GM18858 (cell line): ENCODE data around the gene SLC35C1.
A peak's percentile ranks its signal among the peaks of the same experiment; 100 is the strongest.

Experiments
- ATAC-seq: cut with Tn5 transposase; IDR thresholded peaks from one replicate; pipeline ENCODE4 v1.9.1; 2021; ENCODE audit not compliant: unreplicated experiment

Gene SLC35C1

GRCh38 chr11:45804761-45805304 lies at the start of gene SLC35C1:
TSS of gene SLC35C1 (plus strand) at chr11:45805149. CDS start at chr11:45805802, 653 bp downstream.
- peak; percentile 90 for ATAC-seq

- no peak for ATAC-seq
Observed at GRCh38 chr11:45755281-45755859, 49.6 kb upstream of the SLC35C1 start.

GRCh38 chr11:45756384-45757010 lies 48.5 kb upstream of the SLC35C1 start:
- no peak for ATAC-seq

DNA sequence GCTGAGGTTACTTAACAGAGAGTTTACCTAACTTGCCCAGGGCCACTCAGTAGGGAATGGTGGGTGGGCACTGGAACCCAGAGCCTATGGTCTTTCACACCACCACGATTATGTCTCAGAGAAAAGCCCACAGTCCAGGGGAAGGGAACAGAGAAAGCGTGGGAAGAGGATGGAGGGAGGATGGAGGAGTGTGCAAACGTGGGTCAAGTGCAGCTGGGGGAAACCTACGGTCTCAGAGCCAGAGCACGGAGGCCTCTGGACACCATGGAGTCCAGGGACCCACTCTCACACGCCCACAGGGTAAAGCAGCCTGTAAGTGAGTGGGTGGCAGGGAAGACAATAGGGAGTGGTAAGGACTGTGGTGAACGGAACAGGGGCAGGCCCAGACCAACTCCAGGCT lies 47.3 kb upstream of the SLC35C1 start:
- no peak for ATAC-seq

DNA sequence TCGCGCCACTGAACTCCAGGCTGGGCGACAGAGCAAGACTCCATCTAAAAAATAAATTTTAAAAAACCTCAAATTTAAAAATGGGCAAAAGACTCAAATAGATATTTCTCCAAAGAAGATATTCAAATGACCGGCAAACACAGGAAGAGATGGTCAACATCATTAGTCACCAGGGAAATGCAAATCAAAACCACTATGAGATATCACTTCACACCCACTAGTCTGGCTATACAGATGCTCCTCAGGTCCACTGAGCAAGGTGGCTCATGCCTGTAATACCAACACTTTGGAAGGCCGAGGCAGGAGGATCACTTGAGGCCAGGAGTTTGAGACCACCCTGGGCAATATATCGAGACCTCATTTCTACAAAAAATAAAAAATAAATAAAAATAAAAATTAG lies 43.3 kb upstream of the SLC35C1 start:
- ATAC-seq, result no peak

DNA sequence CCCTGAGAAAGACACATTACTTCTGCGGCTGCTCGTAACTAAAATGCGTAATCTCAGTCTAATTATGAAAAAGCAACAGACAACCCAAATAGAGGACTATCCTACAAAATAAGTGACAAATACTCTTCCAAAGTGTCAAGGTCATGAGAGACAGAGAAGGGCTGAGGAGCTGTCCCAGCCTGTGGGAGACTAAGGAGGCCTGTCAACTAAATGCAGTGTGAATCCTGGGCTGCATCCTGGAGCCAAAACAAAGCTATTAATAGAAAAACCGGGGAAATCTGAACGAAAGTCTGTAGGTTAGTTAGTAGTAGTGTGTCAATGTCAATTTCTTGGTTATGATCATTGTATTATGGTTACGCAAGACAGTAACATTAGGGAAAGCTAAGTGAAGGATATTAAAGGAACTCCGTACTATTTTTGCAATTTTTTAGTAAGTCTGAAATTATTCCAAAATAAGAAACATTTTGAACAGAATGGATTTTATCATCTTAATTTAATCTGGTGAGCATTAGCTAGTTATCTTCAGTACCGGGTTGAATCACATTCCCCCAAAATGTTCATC lies 39.8 kb upstream of the SLC35C1 start:
- ATAC-seq, result no peak

- no peak for ATAC-seq
Observed at GRCh38 chr11:45765836-45766235, 39.1 kb upstream of the SLC35C1 start.

DNA sequence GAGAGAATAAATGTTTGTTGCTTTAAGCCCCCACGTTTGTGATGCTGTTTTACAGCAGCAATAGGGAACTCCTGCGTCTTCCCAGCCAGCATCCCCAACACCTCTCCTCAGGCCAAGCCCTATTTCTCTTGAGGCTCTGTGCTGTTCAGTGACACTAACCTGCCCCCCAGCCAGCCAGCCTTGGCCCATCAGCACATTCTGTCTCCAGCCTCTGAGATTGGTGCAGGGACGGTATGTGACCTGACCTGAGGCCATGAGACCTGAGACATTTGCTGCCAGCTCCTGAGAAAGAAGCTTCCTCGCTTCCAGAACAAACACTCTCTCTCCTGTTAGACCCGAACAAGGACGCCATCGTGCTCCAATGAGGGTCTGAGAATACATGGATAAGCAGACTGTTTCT lies 38.5 kb upstream of the SLC35C1 start:
- no peak for ATAC-seq

GRCh38 chr11:45768486-45768885 lies 36.5 kb upstream of the SLC35C1 start:
- ATAC-seq, result no peak

- no peak for ATAC-seq
Observed at GRCh38 chr11:45769960-45770359, 35.0 kb upstream of the SLC35C1 start.

- ATAC-seq, result peak; percentile 36
Observed at GRCh38 chr11:45771193-45771565, 33.8 kb upstream of the SLC35C1 start.

DNA sequence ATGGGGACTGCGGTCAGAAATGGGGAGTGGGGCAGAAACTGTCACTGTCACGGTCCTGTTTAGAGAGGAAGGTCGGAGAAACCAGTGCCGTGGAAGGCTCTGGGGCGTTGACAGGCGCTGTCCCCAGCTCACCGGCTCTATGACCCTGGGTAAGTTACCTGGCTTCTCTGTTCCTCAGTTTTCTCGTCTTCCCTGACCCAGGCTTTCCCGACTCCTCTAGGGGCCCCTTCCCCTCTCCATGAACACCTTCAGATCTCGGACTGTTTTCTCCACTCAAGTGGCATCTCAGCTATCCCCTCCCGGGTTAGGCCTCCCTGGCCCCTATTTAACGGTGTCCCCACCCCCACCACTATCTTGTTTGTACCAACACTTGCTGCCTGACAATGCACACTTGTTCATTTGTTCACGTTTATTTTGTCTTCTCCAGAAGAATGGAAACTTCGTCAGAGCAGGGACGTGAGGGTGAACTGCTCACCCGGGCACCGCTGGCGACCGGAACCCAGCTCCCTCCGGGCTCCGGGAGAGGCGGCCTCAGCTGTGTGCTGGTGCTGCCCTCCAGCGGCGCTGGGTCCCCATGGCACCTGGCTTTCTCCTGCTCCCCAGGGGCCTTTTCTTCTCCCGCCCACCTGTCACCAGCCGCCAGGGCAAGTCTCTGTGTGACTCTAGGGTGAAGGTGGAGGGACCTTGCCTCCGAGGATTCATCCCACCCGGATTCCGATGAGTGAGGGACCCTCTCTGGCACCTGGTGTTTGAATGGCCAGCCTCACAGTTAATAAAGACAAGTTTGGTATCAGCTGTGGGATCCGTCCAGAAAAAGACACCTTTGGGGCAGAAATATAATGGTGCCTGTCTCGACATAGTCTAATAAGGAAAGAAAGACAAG lies 33.1 kb upstream of the SLC35C1 start:
- peak; percentile 86 for ATAC-seq

- no peak for ATAC-seq
Observed at GRCh38 chr11:45772449-45772774, 32.5 kb upstream of the SLC35C1 start.

- ATAC-seq, result no peak
Observed at GRCh38 chr11:45772986-45773785, 31.8 kb upstream of the SLC35C1 start.

DNA sequence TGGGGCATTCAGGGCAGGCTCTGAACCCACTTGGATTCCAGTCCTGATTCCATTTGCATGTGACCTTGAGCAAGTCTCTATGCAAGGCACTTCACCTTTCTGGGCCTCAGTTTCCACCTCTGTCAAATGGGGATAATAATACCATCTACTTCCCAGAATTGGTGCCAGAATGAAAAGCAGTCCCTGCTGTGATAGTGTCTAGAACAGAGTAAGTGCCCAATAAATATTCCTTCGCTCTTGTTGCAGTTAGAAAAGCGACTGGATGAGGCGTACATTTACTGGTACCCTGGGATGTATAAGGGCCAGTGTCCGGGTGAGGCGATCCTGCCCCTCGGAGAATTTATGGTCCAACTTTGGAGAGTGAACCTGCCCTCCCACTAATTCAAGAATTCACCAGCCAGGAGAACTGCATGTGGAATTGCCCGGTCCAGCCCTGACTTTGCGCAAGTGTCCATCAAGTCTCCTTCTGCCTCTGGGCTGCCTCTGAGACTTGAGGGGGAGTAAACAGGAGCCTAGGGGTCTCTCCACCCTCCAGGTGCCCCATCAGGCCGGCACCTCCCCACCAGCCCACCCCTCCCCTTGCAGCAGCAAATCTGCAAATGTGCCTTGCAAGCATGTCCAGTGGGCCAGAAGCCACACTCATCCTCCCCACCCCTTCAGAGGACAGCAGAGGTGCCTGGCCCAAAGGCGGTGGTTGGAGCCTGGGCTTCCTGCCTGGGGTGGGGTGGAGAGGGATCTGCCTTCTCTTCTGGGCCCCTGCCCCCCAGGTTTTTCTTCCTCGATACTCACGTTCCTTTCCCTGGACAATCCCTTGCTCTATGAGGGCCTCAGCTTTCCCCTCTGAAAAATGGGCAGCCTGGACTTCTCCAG lies 30.9 kb upstream of the SLC35C1 start:
- no peak for ATAC-seq

GRCh38 chr11:45774786-45775185 lies 30.2 kb upstream of the SLC35C1 start:
- ATAC-seq, result no peak

DNA sequence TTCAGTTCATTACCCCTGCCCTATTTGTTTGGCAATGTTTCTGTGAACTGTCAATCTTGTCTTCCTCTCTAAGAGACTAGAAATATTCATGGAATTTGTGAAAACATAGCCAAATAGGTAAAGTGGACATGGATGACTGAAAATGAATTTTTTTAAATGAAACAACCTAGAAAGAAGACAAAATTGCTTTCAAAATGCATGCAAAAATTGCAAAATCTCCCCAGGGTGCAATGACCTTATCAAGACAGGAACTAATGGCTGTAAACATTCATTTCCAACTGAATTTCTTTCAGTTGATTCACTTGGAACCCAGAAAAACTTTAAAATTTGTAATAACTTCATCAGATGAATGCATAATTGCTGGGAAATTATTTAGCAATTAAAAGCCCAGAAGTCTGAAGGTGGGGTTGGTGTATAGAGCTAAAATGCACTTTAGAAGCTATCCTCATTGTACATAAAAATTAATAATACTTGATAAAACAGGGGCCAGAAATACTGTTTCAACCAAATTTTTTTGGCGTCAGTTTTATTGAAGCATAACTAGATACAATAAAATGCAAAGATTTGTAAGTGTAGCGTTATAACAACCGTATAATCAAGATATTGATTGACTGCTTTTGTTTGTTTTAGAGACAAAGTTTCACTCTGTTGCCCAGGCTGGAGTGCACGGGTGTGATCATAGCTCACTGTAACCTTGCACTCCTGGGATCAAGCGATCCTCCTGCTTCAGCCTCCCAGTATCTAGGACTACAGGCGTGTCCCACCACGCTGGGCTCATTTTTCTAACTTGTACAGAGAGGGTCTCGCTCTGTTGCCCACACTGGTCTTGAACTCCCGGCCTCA lies 27.6 kb upstream of the SLC35C1 start:
- ATAC-seq, result no peak

DNA sequence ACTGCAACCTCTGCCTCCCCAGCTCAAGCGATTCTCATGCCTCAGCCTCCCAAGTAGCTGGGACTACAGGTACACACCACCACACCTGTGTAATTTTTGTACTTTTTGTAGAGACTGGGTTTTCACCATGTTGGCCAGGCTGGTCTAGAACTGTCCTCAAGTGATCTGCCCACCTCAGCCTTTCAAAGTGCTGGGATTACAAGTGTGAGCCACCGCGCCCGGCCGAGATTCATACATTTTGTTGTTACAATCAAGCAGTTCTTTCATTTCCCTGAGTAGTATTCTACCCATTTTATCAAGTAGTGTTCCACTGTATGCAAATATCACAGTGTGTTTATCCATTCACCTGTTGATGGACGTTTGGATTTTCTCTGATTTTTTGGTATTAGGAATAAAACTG lies 26.6 kb upstream of the SLC35C1 start:
- no peak for ATAC-seq

GRCh38 chr11:45779602-45780001 lies 25.3 kb upstream of the SLC35C1 start:
- ATAC-seq, result no peak
